Measurements from ENCODE around the gene PIP5K1A. TPM values are rescaled to one million over a fixed set of nuclear protein-coding genes. Genes with fewer than 3 reads are reported as not detected.

The PIP5K1A gene
- total and polyA plus RNA-seq, 7 experiments from 2014 or later = 11.7 to 76.5 (median 58.4) TPM

- Histone ChIP-seq H3K27ac (ENCODE audit: low read depth, low read length) (peak overlapping the region; percentile 87), H3K36me3 (ENCODE audit: control insufficient read depth in 2 of 3, insufficient read depth in 3 of 3, low read length in 3 of 3) (peaks cover 0 to 40% (median 8%) of the 10 kb centered on the region in 3 experiments), H3K9me3 (ENCODE audit: control insufficient read depth in 2 of 3, low read length in 3 of 3) (no peaks in the 10 kb centered on the region), H3K4me1 (ENCODE audit: control insufficient read depth in 2 of 2, insufficient read depth in 2 of 2, low read length in 2 of 2) (peaks cover 10 to 11% of the 10 kb centered on the region in 2 donors), H3K27me3 (ENCODE audit: control insufficient read depth in 2 of 2, insufficient read depth in 2 of 2, low read length in 2 of 2) (no peaks in the 10 kb centered on the region), H3K4me3 (ENCODE audit: low read length) (no peak overlapping the region)
- intact Hi-C loops (cut with micrococcal nuclease) = loop anchor here (5.0 to 10.0 kb wide), 3 partner anchors 227 to 328 kb away; partner anchors contain the start of genes CDC42SE1 (in 1 of the 2), CGN (in 1 of the 2) and SNX27 (in 1 of the 2)
- H3K27me3 Mint-ChIP-seq = no peaks in the 10 kb centered on the region
- peaks cover 25 to 49% (median 37%) of the 10 kb centered on the region in 7 donors for H3K4me1 Mint-ChIP-seq
- peak overlapping the region; percentile 72 to 99 (median 91) for H3K27ac Mint-ChIP-seq
- CTCF ChIA-PET = interaction anchor here (0.7 to 1.2 kb wide), 2 partner anchors 56 to 57 kb away, joined by 3 read pairs; no protein-coding TSS in a partner anchor
- peaks cover 0 to 16% (median 3%) of the 10 kb centered on the region in 5 donors for H3K36me3 Mint-ChIP-seq
- no peak for ATAC-seq
- H3K4me3 Mint-ChIP-seq = peak overlapping the region; percentile 90 to 100 (median 96)
- no peaks in the 10 kb centered on the region for H3K9me3 Mint-ChIP-seq
- DNase-seq = no peak
- POLR2A ChIA-PET = interaction anchor here (1.1 to 1.4 kb wide), 2 partner anchors 119 to 127 kb away, joined by 3 read pairs; partner anchors contain the start of gene TNFAIP8L2
Measured at GRCh38 chr1:151284013-151284577, 85.7 kb downstream of the PIP5K1A start.

DNA sequence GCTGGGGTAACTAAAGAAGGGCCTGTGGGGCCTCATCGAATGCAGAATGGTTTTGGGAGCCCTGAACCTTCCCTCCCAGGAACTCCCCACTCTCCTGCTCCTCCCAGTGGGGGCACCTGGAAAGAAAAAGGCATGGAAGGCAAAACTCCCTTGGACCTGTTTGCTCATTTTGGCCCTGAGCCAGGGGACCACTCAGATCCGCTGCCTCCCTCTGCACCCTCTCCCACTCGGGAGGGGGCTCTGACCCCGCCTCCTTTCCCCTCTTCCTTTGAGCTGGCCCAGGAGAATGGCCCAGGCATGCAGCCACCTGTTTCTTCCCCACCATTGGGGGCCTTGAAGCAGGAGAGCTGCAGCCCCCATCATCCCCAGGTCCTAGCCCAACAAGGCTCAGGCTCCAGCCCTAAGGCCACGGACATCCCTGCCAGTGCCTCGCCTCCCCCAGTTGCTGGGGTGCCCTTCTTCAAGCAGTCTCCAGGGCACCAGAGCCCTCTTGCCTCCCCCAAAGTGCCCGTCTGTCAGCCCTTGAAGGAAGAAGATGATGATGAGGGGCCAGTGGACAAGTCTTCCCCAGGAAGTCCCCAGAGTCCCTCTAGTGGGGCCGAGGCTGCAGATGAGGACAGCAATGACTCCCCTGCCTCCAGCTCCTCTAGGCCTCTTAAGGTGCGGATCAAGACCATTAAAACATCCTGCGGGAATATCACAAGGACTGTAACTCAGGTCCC lies 88.4 kb downstream of the PIP5K1A start:
- Mint-ChIP-seq H3K27ac (peak overlapping the region in 3 of 9 donors; percentile 36 to 53 (median 51)), H3K36me3 (peaks cover 3 to 21% (median 4%) of the 10 kb centered on the region in 5 donors), H3K27me3 (no peaks in the 10 kb centered on the region), H3K4me3 (no peak overlapping the region), H3K4me1 (peaks cover 28 to 45% (median 36%) of the 10 kb centered on the region in 7 donors), H3K9me3 (no peaks in the 10 kb centered on the region)
- Histone ChIP-seq H3K36me3 (ENCODE audit: control insufficient read depth in 2 of 3, insufficient read depth in 3 of 3, low read length in 3 of 3) (peaks cover 0 to 64% (median 18%) of the 10 kb centered on the region in 3 experiments), H3K27me3 (ENCODE audit: control insufficient read depth in 2 of 2, insufficient read depth in 2 of 2, low read length in 2 of 2) (no peaks in the 10 kb centered on the region), H3K4me1 (ENCODE audit: control insufficient read depth in 2 of 2, insufficient read depth in 2 of 2, low read length in 2 of 2) (peaks cover 10 to 11% of the 10 kb centered on the region in 2 donors), H3K4me3 (ENCODE audit: low read length) (no peak overlapping the region), H3K27ac (ENCODE audit: low read depth, low read length) (no peak overlapping the region), H3K9me3 (ENCODE audit: control insufficient read depth in 2 of 3, low read length in 3 of 3) (no peaks in the 10 kb centered on the region)
- POLR2A ChIA-PET = interaction anchor here (0.9 to 1.1 kb wide), 2 partner anchors 41 to 117 kb away, joined by 3 read pairs; partner anchors contain the start of gene PI4KB
- intact Hi-C loops (cut with micrococcal nuclease) = loop anchor here in 1 of 2 donors (10.0 kb wide), 1 partner anchor 228 kb away; the partner anchor contains the start of gene CGN
- no peak for DNase-seq
- CTCF ChIA-PET = no interaction called here
- ATAC-seq = no peak

GRCh38 chr1:151287341-151287699 lies 89.0 kb downstream of the PIP5K1A start:
- Histone ChIP-seq H3K27ac (ENCODE audit: low read depth, low read length) (no peak overlapping the region), H3K4me1 (ENCODE audit: control insufficient read depth in 2 of 2, insufficient read depth in 2 of 2, low read length in 2 of 2) (peaks cover 10 to 11% of the 10 kb centered on the region in 2 donors), H3K9me3 (ENCODE audit: control insufficient read depth in 2 of 3, low read length in 3 of 3) (no peaks in the 10 kb centered on the region), H3K27me3 (ENCODE audit: control insufficient read depth in 2 of 2, insufficient read depth in 2 of 2, low read length in 2 of 2) (no peaks in the 10 kb centered on the region), H3K36me3 (ENCODE audit: control insufficient read depth in 2 of 3, insufficient read depth in 3 of 3, low read length in 3 of 3) (peaks cover 0 to 66% (median 20%) of the 10 kb centered on the region in 3 experiments), H3K4me3 (ENCODE audit: low read length) (no peak overlapping the region)
- DNase-seq (no peak), ATAC-seq (no peak)
- H3K4me1 Mint-ChIP-seq = peaks cover 28 to 45% (median 36%) of the 10 kb centered on the region in 7 donors
- H3K4me3 Mint-ChIP-seq = no peak overlapping the region
- intact Hi-C loops (cut with micrococcal nuclease) = loop anchor here in 1 of 2 donors (10.0 kb wide), 1 partner anchor 227 kb away; the partner anchor contains the start of gene CGN
- POLR2A ChIA-PET = interaction anchor here (0.8 to 0.9 kb wide), 2 partner anchors 60 to 117 kb away, joined by 3 read pairs; partner anchors contain the start of gene RFX5
- no peaks in the 10 kb centered on the region for H3K27me3 Mint-ChIP-seq
- H3K36me3 Mint-ChIP-seq = peaks cover 3 to 21% (median 4%) of the 10 kb centered on the region in 5 donors
- no peaks in the 10 kb centered on the region for H3K9me3 Mint-ChIP-seq
- H3K27ac Mint-ChIP-seq = peak overlapping the region in 2 of 9 donors; percentile 14 to 36
- CTCF ChIA-PET = no interaction called here

DNA sequence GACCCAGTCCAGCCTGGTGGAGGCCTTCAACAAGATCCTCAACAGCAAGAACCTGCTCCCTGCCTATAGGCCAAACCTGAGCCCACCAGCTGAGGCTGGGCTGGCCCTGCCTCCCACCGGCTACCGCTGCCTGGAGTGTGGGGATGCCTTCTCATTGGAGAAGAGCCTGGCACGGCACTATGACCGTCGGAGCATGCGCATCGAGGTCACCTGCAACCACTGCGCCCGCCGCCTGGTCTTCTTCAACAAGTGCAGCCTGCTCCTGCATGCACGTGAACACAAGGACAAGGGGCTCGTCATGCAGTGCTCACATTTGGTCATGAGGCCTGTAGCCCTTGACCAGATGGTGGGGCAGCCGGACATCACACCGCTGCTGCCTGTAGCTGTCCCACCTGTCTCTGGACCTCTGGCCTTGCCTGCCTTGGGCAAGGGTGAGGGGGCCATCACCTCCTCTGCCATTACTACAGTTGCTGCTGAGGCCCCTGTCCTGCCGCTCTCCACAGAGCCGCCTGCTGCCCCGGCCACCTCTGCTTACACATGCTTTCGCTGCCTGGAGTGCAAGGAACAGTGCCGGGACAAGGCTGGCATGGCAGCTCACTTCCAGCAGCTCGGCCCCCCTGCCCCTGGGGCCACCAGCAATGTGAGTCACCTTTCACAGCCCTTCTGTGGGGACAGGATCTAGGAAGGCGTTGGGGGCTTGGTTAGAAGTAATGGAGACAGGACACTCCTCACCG lies 89.6 kb downstream of the PIP5K1A start:
- ChIA-PET POLR2A (interaction anchor here (0.7 to 0.8 kb wide), 2 partner anchors 60 to 213 kb away, joined by 3 read pairs; partner anchors contain the start of gene RFX5), CTCF (no interaction called here)
- Histone ChIP-seq H3K36me3 (ENCODE audit: control insufficient read depth in 2 of 3, insufficient read depth in 3 of 3, low read length in 3 of 3) (peaks cover 0 to 69% (median 22%) of the 10 kb centered on the region in 3 experiments), H3K4me1 (ENCODE audit: control insufficient read depth in 2 of 2, insufficient read depth in 2 of 2, low read length in 2 of 2) (peaks cover 10 to 11% of the 10 kb centered on the region in 2 donors), H3K9me3 (ENCODE audit: control insufficient read depth in 2 of 3, low read length in 3 of 3) (no peaks in the 10 kb centered on the region), H3K27ac (ENCODE audit: low read depth, low read length) (no peak overlapping the region), H3K27me3 (ENCODE audit: control insufficient read depth in 2 of 2, insufficient read depth in 2 of 2, low read length in 2 of 2) (no peaks in the 10 kb centered on the region), H3K4me3 (ENCODE audit: low read length) (no peak overlapping the region)
- no peak for ATAC-seq
- no peaks in the 10 kb centered on the region for H3K9me3 Mint-ChIP-seq
- H3K27ac Mint-ChIP-seq = peak overlapping the region in 2 of 9 donors; percentile 60 to 69
- peak overlapping the region in 1 of 10 donors; percentile 56 for H3K4me3 Mint-ChIP-seq
- H3K27me3 Mint-ChIP-seq = no peaks in the 10 kb centered on the region
- intact Hi-C loops (cut with micrococcal nuclease) = loop anchor here in 1 of 2 donors (10.0 kb wide), 1 partner anchor 227 kb away; the partner anchor contains the start of gene CGN
- H3K4me1 Mint-ChIP-seq = peaks cover 30 to 49% (median 38%) of the 10 kb centered on the region in 7 donors
- DNase-seq = no peak
- peaks cover 3 to 25% (median 7%) of the 10 kb centered on the region in 5 donors for H3K36me3 Mint-ChIP-seq

DNA sequence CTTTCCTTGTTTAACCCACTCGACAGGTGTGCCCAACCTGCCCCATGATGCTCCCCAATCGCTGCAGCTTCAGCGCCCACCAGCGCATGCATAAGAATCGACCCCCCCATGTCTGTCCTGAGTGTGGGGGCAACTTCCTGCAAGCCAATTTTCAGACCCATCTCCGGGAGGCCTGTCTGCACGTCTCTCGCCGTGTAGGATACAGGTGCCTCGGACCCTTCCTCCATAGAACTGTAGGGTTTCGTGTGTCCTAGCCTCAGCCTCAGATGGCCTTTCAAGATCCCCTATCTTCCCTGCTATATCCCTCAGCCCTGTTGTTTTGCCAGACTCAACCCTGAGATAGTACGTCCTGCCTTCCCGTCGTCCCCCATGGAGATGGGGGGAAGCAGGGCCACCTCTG lies 90.2 kb downstream of the PIP5K1A start:
- Histone ChIP-seq H3K27ac (ENCODE audit: low read depth, low read length) (no peak overlapping the region), H3K4me3 (ENCODE audit: low read length) (no peak overlapping the region), H3K36me3 (ENCODE audit: control insufficient read depth in 2 of 3, insufficient read depth in 3 of 3, low read length in 3 of 3) (peaks cover 0 to 75% (median 25%) of the 10 kb centered on the region in 3 experiments), H3K4me1 (ENCODE audit: control insufficient read depth in 2 of 2, insufficient read depth in 2 of 2, low read length in 2 of 2) (peaks cover 6 to 7% of the 10 kb centered on the region in 2 donors), H3K9me3 (ENCODE audit: control insufficient read depth in 2 of 3, low read length in 3 of 3) (no peaks in the 10 kb centered on the region), H3K27me3 (ENCODE audit: control insufficient read depth in 2 of 2, insufficient read depth in 2 of 2, low read length in 2 of 2) (no peaks in the 10 kb centered on the region)
- peak overlapping the region in 2 of 9 donors; percentile 69 to 71 for H3K27ac Mint-ChIP-seq
- H3K4me1 Mint-ChIP-seq = peaks cover 26 to 44% (median 35%) of the 10 kb centered on the region in 7 donors
- ChIA-PET CTCF (no interaction called here), POLR2A (interaction anchor here (0.7 to 0.8 kb wide), 2 partner anchors 59 to 214 kb away, joined by 3 read pairs; partner anchors contain the start of gene RFX5)
- H3K9me3 Mint-ChIP-seq = no peaks in the 10 kb centered on the region
- peak overlapping the region in 2 of 10 donors; percentile 32 to 56 for H3K4me3 Mint-ChIP-seq
- intact Hi-C loops (cut with micrococcal nuclease) = loop anchor here in 1 of 2 donors (10.0 kb wide), 1 partner anchor 226 kb away; the partner anchor contains the start of gene CGN
- DNase-seq (no peak), ATAC-seq (no peak)
- no peaks in the 10 kb centered on the region for H3K27me3 Mint-ChIP-seq
- H3K36me3 Mint-ChIP-seq = peaks cover 3 to 26% (median 7%) of the 10 kb centered on the region in 5 donors
